ENCODE measurements around the gene P3H3.
"Not testable (repeated sequence)": the region's sequence is repeated elsewhere in the genome, so short reads cannot be mapped to it uniquely, and the experiment has no call there.

The P3H3 gene

DNA sequence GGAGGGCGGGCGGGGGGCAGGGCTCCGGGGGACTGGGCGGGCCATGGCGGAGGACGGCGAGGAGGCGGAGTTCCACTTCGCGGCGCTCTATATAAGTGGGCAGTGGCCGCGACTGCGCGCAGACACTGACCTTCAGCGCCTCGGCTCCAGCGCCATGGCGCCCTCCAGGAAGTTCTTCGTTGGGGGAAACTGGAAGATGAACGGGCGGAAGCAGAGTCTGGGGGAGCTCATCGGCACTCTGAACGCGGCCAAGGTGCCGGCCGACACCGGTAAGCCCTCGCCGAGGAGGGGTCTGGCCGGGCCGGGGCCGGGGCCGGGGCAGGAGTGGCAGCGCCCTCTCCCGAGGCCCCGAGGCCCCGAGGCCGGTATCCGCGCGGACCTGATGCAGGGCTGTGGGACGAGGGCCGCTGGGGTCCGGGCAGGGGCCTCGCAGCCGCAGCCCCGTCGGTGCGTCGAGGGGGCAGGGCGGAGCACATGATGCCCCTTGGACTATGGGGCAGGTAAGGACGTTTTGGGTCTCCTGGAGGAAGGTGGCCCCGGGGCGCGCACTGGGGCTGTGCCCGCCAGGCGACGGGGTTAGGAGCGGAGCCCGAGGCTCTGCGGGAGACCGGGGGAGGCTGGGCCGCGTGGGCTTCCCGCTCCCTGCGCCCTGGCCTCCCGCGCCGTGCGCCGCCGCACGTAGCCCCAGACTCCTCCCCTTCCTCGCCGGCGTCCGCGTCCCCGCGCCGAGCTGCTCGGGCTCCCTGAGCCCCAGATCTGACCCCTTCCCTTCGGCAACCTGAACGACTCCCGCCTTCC, 39.4 kb downstream of the P3H3 start, which contains the start of gene TPI1:
Gene TPI1, plus strand, starts transcription at position 119 of the 798 bp plus-strand sequence. Its CDS starts 36 bp downstream, at position 155.
- peak; percentile 82 for DNase-seq

DNA sequence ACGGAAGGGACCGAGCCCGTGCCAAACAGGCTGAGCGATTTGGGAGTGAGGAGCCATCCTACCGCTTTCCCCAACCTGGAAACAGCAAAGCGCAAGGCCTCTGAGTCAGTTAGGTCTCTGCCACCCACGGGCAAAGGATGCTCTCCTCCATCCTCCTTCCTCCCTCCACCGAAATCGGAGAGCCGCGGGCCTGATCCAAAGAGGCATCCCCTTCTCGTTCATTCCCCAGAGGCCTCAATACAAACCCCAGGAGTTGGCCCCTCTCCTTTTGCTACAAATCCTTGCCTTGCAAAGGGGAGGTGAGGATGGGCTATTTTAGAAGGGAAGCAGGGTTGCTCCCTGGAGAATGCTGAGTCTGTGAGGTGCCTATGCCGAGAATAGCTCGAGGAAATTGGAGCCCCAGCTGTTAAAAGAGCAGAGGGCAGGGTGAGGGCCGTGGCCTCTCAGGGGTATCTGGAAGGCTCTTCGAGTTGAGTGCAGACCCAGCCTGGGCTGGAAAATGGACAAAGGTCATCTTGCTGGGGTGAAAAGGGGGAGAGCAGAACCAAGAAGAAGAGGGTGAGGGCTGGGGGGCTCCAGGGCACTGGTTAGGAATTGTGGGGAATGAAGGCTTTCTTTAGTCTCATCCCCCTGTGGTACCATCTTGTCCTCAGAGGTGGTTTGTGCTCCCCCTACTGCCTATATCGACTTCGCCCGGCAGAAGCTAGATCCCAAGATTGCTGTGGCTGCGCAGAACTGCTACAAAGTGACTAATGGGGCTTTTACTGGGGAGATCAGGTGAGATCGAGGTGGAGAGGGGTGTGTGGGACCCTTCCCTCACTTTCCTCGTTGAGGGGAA, 40.2 kb downstream of the P3H3 start:
- no peak for DNase-seq

DNA sequence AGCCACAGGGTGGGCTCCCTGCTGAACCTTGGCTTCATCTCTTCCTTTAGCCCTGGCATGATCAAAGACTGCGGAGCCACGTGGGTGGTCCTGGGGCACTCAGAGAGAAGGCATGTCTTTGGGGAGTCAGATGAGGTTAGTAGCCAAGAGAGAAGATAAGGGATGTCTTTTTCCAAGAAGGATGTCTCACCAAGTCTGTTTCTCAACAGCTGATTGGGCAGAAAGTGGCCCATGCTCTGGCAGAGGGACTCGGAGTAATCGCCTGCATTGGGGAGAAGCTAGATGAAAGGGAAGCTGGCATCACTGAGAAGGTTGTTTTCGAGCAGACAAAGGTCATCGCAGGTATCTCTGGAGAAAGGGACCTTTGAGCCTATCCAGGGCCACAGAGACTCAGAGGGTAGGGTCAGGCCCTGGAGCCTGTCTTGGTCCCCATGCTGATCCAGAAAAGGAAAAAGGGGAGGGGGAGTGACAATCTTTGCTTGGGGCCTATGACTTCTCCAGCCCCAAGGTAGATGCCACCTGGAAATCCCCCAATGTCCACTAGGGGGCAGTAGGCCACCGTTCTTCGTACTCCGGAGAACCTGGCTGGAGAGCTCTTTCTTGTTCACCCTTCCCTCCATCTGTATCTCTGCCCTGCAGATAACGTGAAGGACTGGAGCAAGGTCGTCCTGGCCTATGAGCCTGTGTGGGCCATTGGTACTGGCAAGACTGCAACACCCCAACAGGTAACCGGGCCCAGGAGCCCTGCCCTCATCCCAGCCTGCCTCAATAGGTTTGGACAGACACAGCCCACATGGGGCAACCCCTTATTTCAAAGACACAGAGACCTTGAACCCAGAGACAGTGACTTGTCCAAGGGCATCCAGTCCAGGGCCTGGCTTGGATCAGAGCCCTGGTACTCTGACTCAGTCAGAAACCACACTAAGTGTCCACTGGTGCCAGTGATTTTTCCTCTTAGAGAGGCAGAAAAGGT, 41.1 kb downstream of the P3H3 start:
- DNase-seq, result peak; percentile 84

DNA sequence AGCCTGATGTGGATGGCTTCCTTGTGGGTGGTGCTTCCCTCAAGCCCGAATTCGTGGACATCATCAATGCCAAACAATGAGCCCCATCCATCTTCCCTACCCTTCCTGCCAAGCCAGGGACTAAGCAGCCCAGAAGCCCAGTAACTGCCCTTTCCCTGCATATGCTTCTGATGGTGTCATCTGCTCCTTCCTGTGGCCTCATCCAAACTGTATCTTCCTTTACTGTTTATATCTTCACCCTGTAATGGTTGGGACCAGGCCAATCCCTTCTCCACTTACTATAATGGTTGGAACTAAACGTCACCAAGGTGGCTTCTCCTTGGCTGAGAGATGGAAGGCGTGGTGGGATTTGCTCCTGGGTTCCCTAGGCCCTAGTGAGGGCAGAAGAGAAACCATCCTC, 42.1 kb downstream of the P3H3 start:
- DNase-seq, result not testable (repeated sequence)

DNA sequence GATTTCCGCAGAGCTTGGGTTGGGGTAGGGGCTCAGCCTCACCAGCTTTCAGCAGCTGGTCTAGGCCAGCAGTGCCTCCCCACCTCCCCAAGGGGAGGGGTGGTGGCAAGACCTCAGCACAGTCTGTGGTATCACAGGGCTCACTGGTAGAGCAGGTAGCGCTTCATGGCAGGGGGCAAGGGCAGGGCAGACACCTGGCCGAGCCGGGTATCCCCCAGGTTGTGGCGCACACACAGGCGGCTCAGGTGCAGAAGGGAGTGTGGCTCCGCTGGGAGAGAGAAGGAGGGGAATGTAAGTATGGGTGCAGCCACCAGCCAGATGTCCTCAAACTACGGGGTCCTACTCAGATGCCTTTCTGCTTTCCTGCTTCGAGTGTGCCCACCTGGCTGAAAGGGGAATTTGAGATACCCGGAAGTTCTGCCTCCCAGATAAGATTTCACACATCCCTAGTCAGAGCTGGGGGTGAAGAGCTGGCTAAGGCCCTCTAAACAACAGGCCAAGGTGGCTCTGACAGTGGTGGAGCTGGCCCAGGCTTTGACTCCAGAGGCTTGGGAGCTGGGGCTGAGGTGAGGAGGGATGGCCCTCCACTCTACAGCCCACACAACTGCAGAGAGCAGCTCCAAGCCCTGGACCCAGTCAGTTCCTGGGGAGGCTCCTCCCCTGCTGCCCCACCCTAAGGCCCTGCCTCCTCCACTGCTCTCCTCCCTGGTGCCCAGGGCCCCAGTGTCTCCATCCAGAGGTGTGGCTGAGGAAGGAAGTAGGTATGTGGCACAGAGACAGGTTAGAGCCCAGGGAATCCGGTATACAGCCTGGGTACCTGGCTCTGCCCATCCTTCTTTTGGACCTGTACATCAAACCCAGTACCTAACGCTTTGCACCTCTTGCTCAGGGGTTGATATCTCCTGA, 43.1 kb downstream of the P3H3 start:
- peak; percentile 66 for DNase-seq

DNA sequence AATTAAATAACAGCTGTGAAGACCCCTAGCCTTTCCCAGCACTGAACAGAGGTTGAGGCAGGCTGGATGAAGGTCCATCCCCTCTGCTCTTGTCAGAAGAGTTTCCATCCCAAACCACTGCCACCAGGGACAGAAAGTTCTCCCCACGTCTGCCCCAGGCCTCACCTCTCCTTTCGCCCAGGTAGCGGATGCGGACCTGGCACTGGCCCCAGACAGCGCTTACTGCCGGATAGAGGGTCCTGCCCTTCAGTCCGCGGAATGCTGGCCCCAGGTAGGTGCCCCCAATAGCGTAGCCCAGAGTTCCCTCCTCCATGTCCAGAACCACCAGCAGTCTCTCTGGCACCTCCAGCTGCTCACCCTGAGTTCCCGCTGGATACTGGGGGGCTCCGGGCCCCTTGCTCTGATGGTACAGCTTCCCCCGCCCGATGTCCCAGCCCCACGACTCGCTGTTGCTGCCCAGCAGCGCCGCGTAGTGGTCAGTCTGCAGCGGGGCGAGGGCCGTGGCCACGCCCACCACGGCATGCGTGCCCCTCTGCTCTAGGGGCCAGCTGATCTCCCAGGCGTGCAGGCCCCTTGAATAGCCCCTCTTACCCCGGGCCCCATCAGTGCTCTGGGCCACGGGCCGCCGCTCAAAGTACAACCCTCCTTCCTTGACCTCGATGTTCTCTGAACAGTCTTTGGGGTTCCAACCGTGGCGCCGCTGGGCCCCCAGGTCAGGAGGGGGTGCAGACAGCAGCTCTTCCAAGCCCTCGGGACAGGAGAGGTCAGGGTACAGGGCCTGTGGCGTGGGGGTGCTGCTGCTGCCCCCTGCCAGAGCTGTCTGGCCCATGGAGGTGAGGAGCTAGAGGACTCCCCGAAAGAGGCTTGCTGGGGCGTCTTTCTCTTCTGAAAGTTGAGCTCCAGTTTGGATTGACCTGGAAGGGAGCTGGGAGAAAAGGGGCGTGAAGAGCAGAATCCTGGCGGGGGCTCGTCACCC, 44.2 kb downstream of the P3H3 start:
- DNase-seq, result peak; percentile 82

DNA sequence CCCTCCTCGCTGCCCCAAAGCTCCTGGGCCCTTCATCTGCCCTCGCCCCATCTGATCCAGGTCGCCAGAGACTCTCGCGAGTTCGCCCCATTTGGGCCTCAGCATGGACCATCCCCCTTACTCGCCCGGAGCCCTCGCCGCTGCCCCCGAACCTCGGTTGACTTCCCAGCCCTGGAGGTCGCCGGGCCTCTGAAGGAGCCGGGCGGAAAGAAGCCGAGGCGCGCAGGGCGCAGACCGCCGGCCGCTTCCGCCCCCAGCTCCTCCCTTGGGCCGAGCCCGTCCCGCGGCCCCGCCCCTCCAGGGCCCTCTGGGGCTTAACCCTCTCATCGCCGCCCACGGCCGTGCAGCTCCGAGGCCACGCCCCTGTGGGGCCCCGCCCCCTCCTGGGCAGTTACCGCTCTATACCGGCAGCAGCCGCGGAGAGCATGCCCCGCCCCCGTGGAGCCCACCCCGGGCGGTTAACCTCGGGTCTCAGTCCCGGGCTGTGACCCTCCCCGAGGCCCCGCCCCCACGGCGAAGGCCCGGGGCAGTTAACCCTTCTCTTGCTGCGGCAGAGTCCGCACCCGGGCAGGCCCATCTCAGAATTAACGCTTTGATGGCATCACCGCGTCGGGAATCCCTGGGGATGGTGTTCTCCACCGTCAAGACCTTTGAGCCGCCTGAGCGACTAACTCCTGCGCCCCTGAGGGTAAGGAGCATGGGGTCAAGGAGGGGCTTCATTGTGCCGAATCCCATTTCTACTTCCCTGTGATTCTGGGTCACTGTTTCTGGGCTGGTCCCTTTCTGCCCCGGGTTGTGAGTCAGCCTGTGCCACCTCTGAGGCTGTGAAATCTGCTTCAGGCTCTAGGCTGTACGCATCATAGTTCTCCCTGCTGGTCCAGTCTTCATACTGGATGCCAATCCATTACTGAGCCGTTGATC, 45.1 kb downstream of the P3H3 start, which contains the start of gene SPSB2:
Gene SPSB2, minus strand, starts transcription at position 210 of the 921 bp plus-strand sequence. CDS start 402 bp downstream, outside the sequence.
- DNase-seq, result peak; percentile 99

DNA sequence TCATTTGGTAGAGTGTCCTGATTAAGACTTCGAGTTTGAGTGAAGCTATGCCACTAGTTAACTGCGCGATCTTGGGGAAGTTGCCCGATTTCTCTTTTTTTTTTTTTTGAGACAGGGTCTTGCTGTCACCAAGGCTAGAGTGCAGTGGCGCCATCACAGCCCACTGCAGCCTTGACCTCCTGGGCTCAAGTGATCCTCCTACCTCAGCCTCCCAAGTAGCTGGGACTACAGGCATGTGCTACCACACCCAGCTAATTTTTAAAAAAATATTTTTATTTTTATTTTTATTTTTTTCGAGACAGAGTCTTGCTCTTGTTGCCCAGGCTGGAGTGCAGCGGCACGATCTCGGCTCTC, 45.8 kb downstream of the P3H3 start:
- DNase-seq, result not testable (repeated sequence)

DNA sequence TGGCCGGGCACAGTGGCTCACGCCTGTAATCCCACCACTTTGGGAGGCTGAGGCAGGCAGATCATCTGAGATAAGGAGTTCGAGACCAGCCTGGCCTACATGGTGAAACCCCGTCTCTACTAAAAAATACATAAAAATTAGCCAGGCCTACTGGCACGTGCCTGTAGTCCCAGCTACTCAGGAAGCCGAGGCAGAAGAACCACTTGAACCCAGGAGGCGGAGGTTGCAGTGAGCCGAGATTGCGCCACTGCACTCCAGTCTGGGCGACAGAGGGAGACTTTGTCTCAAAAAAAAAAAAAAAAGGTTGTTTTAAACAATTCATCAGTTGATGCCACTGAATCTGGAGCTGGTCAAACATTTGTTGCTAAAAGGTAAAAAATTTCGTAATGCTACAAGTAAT, 51.6 kb downstream of the P3H3 start:
- not testable (repeated sequence) for DNase-seq

DNA sequence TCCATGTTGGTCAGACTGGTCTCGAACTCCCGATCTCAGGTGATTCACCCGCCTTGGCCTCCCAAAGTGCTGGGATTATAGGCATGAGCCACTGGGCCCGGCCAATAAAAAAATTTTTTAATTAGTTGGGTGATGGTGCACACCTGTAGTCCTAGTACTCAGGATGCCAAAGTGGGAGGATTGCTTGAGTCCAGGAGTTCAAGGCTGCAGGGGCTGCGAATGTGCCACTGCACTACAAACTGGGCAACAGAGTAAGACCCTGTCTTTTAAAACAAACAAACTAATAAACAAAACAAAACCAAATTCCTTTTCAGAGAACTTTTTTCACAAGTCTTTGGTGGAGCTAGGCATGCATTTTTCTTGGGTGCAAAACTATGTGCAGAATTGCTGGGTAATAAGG, 55.0 kb downstream of the P3H3 start:
- DNase-seq, result no peak

DNA sequence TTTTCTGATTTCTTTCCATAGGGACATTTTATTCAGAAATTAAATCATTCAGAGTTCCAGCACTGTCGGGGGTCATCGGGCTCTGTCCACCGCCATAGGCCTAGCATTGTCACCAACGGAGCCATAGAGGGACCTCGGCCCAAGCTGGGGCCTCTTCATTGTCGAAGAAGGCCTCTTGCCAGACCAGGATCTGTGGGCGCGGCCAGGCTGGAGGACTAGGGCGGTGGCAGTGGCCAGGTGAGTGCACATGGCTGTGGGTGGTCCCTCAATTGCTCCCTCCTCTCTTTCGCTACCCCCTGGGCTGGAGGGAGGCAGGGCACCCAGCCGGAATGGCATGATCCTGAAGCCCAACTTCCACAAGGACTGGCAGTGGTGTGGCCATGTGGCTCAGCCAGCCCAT, 55.5 kb downstream of the P3H3 start:
- no peak for DNase-seq

DNA sequence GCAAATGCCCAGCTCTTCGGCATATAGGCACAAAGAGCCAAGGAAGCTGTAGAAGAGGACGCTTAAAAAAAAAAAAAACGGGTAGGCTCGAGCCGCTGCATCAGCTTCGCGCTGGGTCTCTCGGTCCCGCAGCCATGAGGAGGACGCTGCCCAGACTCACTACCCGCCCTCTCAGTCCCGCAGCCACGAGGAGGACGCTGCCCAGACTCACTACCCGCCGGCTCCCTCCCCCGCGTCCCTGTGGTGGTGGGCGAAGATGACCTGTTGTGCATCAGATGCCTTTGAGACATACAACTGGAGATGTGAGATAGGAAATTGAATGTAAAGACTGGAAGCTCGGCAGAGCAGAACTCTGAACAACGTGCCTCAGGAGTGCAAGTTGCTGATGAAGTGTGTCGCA, 56.3 kb downstream of the P3H3 start:
- DNase-seq, result no peak

DNA sequence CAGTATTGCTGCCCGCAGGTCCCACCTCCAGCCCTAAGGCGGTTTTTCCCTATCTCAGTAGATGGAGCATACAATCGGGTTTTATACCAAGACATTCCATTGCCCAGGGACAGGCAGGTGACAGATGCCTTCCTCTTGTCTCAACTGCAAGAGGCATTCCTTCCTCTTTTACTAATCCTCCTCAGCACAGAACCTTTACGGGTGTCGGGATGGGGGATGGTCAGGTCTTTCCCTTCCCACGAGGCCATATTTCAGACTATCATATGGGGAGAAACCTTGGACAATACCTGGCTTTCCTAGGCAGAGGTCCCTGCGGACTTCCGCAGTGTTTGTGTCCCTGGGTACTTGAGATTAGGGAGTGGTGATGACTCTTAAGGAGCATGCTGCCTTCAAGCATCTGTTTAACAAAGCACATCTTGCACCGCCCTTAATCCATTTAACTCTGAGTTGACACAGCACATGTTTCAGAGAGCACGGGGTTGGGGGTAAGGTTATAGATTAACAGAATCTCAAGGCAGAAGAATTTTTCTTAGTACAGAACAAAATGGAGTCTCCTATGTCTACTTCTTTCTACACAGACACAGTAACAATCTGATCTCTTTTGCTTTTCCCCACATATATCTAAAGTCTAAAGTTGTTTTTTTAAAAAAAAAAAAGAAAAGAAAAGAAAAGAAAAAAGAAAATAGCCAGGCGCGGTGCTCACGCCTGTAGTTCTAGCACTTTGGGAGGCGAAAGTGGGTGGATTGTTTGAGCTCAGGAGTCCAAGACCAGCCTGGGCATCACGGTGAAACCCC, 58.2 kb downstream of the P3H3 start:
- not testable (repeated sequence) for DNase-seq

DNA sequence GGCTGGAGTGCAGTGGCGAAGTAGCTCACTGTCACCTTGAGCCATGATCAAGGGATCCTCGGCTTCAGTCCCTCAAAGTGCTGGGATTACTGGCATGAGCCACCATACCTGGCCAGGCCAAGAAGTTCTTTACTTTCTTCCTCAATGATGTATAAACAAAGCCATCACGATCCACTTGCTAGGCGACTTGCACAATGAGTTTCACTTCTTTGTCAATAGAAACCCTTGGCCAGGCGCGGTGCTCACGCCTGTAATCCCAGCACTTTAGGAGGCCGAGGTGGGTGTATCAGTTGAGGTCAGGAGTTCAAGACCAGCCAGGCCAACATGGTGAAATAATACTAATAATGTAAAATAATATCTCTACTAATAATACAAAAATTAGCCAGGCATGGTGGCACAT, 59.3 kb downstream of the P3H3 start:
- no peak for DNase-seq

DNA sequence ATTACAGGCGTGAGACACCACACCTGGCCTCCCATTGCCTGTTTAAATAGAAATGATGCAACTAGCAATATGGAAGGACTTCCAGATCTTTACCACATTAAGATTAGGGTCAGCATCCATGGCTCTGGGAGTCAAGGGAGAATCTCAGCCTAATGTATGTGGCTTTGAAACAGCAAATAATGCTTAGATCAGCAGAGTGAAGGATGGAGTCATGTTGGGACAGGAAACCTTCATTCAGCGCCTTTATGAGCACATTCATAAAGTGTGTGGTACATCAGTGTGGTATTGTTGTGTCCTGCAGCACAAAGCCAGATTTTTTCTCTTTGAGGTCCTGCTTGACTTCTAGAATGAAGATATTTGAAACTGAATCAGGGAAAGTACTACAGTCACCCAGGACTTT, 60.2 kb downstream of the P3H3 start:
- DNase-seq, result no peak

DNA sequence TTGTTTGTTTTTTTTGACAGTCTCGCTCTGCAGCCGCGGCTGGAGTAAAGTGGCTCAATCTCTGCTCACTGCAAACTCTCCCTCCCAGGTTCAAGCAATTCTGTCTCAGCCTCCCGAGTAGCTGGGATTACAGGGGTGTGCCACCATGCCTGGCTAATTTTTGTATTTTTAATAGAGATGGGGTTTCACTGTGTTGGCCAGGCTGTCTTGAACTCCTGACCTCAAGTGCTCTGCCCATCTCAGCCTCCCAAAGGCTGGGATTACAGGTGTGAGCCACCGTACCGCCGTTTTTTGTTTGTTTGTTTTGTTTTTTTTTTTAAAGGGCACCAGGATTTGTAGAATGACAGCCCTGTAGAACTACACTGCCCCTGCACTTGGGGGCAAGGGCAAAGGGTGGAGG, 60.6 kb downstream of the P3H3 start:
- DNase-seq, result not testable (repeated sequence)

All from NCI-H345 (cell line).